Omental fat pad (tissue), 4 donors: ENCODE measurements around the gene CD300LB. TPM values are rescaled to one million over a fixed set of nuclear protein-coding genes. Genes with fewer than 3 reads are reported as not detected.
"Not testable (repeated sequence)": the region's sequence is repeated elsewhere in the genome, so short reads cannot be mapped to it uniquely, and the experiment has no call there.

Source experiments
- ATAC-seq: fragments of 150-250 bp; one replicate; pipeline ENCODE4 v1.9.1; 2016; ENCODE audit warnings: mild to moderate bottlenecking, moderate library complexity; ENCODE audit not compliant: low FRiP score
- DNase-seq: peaks from one replicate; pipeline ENCODE4 v3.0.0-alpha.2; 2019; ENCODE audit warnings: low spot score
- CTCF ChIP-seq, 3 donors: fragments of 450-650 bp; IDR thresholded peaks; one replicate each; pipeline ENCODE4 v1.5.1; 2016 to 2017; ENCODE audit warnings: antibody characterized with exemption in 3 of 3, mild to moderate bottlenecking in 3 of 3, moderate library complexity in 2 of 3
- total RNA-seq, 4 donors: library from RNA; depleted of rRNA; stranded (reverse); fragments of >200 nt; gene quantifications; one replicate each; pipeline ENCODE4 v1.1.0, GENCODE V29; 2016

CD300LB gene
- total RNA-seq, 4 donors from 2014 or later, result 0.63 to 14.1 (median 0.86) TPM

DNA sequence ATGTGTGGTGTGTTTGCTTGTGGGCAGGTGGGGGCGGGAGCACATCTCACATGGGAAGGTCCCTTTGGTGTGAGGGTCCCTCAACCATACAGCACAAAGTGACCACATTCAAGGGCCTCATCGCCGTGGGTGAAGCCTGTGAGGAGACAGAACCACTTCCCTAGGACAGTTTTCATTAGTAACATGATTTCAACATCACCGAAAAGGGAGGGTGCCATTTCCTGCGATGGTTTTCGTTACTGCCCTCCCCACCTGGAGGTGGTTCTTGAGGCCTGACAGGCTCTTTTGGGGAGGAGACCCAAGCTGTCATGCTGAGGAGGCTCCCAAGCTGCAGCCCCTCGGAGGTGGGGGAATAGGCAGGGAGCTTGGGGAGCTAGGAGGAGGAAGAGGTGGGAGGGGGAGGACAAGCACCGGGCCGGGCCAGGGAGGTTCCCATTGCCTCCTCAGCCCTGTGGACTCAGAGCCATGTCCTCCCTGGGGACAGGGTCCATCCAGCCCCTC lies 9.5 kb downstream of the CD300LB start:
- DNase-seq (no peak), ATAC-seq (no peak)
- TF ChIP-seq CTCF (IDR thresholded peaks at IDR 0.05), result no peak

- TF ChIP-seq CTCF (IDR thresholded peaks at IDR 0.05), result no peak
- DNase-seq (no peak), ATAC-seq (no peak)
Measured at GRCh38 chr17:74520790-74521480, 10.3 kb downstream of the CD300LB start.

DNA sequence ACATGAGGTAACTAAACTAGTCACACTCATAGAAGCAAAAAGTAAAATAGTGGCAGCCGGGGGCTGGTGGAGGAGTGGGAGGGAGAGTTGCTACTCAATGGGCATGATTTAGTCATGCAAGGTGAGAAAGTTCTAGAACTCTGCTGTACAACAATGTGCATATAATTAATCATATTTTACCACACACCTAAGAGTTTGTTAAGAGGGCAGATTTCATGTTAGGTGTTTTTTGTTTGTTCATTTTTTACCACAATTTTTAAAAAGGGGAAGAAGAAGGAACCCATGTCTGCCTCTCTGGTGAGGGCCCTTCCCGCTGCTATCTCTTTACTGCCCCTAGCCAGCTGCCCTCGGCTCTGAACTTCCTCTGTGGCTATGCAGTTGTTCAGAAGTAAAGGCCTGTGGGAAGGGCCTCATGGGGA lies 11.2 kb downstream of the CD300LB start:
- no peak for DNase-seq
- no peak for ATAC-seq

DNA sequence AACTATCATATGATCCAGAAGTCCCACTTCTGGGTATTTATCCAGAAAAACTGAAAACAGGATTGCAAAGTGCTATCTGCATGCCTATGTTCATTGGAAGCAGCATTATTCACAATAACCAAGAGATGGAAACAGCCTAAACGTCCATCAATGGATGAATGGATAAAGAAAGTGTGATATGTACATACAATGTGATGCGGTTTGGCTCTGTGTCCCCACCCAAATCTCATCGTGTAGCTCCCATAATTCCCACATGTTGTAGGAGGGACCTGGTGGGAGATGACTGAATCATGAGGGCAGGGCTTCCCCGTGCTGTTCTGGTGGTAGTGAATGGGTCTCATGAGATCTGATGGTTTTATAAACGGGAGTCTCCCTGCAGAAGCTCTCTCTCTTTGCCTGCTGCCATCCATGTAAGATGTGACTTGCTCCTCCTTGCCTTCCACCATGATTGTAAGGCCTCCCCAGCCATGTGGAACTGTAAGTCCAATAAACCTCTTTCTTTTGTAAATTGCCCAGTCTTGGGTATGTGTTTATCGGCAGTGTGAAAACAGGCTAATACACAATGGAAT lies 12.8 kb downstream of the CD300LB start:
- ATAC-seq, DNase-seq: not testable (repeated sequence)

More for the DNA sequence above, 11.2 kb downstream of the CD300LB start:
- TF ChIP-seq CTCF (IDR thresholded peaks at IDR 0.05), result no peak

GRCh38 chr17:74516561-74517328 lies 14.5 kb downstream of the CD300LB start:
- no peak for ATAC-seq
- TF ChIP-seq CTCF (IDR thresholded peaks at IDR 0.05), result no peak
- no peak for DNase-seq

- ATAC-seq (no peak), DNase-seq (no peak)
- no peak for TF ChIP-seq CTCF (IDR thresholded peaks at IDR 0.05)
Measured at GRCh38 chr17:74515941-74516340, 15.3 kb downstream of the CD300LB start.

DNA sequence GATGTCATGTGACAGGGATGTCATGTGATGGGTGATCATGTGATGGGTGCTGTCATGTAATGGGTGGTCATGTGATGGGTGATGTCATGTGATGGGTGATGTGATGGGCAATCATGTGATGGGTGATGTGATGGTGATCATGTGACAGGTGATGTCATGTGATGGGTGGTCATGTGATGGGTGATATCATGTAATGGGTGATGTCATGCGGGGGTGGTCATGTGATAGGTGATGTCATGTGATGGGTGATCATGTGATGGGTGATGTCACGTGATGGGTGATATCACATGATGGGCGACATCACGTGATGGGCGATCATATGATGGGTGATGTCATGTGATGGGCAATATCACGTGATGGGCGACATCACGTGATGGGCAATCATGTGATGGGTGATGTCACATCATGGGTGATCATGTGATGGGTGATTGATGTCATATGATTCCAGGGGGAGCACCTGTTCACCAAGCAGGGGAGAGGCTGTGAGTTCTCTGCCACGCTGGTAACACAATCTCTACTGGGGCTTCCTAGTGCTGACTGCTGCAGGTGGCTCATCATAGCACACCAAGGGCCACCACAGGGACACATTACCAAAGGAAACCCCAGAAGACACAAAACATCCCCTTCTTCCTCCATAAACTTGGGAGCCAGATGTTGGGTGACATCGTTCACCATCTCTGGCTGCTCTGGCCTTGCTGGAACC lies 16.5 kb downstream of the CD300LB start:
- no peak for ATAC-seq
- DNase-seq, result peak; percentile 60
- TF ChIP-seq CTCF (IDR thresholded peaks at IDR 0.05), result no peak
